NOMO-1 (cell line): Measurements from ENCODE around the gene TROAP.
"Not testable (repeated sequence)": the region's sequence is repeated elsewhere in the genome, so short reads cannot be mapped to it uniquely, and the experiment has no call there.

Experiments used
- DNase-seq, 2 experiments: peaks; one replicate each; lab custom pipeline; 2025; ENCODE audit not compliant: unreplicated experiment in 2 of 2; lab: John Stamatoyannopoulos, UW

TROAP gene

DNA sequence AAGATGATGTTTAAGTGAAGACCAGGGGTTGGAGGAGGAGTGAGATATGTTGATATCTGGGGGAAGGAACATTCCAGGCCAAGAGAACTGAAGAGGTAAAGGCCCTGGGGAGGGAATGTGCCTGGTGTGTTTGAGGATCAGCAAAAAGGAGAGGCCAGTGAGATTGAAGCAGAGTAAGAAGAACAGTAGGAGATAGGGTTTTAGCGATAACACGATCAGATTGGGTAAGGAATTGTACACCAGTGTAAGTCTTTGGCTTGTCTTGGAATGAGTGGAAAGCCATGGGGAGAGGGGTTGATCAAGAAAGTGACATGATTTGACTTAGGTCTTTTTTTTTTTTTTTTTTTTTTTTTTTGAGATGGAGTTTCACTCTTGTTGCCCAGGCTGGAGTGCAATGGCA, 4.8 kb downstream of the TROAP start:
- DNase-seq, result no peak

DNA sequence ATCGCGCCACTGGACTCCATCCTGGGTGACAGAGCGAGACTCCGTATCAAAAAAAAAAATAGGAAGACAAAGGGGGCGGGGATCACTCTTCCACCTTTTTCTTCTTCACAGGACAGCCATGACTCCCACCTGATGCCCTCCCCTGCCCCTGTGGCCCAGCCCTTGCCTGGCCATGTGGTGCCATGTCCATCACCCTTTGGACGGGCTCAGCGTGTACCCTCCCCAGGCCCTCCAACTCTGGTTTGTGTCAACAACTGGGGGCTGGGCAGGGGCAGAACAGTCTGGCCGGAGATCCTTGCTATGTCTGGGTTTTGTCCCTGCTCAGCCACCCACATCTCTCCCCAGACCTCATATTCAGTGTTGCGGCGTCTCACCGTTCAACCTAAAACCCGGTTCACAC, 5.8 kb downstream of the TROAP start:
- DNase-seq, result no peak

DNA sequence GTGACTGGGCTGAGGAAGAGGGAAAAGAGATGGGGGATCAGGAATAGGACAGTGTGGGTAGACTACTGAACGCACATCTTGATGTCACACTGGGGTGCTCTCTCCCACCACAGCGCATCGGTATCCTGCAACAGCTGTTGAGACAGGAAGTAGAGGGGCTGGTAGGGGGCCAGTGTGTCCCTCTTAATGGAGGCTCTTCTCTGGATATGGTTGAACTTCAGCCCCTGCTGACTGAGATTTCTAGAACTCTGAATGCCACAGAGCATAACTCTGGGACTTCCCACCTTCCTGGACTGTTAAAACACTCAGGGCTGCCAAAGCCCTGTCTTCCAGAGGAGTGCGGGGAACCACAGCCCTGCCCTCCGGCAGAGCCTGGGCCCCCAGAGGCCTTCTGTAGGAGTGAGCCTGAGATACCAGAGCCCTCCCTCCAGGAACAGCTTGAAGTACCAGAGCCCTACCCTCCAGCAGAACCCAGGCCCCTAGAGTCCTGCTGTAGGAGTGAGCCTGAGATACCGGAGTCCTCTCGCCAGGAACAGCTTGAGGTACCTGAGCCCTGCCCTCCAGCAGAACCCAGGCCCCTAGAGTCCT, 7.1 kb downstream of the TROAP start:
- no peak for DNase-seq

DNA sequence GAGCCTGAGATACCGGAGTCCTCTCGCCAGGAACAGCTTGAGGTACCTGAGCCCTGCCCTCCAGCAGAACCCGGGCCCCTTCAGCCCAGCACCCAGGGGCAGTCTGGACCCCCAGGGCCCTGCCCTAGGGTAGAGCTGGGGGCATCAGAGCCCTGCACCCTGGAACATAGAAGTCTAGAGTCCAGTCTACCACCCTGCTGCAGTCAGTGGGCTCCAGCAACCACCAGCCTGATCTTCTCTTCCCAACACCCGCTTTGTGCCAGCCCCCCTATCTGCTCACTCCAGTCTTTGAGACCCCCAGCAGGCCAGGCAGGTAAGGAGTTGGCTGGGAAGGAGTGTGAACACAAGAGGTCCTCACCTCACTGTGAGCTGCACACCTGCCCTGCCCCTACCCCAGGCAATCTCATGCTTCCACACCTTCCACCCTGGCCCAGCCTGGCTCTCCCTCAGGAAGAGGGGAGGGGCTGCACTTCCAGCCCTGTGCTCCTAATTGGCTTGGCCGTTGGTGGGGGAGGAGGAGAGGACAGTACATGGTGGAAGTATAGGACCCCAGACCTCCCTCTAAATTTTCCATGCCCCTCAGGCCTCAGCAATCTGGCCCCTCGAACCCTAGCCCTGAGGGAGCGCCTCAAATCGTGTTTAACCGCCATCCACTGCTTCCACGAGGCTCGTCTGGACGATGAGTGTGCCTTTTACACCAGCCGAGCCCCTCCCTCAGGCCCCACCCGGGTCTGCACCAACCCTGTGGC, 7.8 kb downstream of the TROAP start:
- no peak for DNase-seq

DNA sequence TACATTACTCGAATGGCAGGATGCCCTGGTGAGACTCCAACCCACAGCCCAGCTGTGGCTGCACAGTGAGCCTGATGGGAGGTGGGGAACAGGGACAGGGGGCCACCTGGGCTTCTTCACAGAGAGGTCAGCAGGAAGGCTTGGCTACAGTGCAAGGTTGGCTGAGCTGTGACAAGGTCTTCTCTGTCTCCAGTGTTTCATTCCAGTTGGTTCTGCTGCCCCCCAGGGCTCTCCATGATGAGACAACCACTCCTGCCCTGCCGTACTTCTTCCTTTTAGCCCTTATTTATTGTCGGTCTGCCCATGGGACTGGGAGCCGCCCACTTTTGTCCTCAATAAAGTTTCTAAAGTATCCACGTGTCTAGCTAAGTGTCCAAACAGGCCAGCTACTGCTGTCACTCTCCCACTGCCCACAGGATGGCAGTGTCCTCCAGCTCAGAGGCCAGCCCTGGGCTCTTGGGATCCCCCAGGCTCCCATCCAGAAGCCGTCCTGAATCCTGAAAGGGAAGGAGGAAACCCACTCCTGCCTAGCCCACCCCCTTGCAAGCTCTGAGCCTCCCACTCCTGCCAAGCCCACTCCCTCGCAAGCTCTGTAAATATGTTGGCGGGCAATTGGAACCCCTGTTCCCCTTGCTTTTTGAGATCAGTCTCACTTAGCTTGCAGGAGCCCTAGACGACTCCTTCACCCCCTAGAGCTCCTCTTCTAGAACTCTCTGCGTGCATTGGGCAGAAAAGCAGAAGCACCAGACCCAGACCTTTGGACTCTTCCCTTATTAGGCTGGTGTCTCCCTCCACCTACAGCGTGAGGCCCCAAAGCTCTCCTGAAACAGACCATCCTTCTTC, 8.5 kb downstream of the TROAP start:
- peak; percentile 89 to 93 for DNase-seq

DNA sequence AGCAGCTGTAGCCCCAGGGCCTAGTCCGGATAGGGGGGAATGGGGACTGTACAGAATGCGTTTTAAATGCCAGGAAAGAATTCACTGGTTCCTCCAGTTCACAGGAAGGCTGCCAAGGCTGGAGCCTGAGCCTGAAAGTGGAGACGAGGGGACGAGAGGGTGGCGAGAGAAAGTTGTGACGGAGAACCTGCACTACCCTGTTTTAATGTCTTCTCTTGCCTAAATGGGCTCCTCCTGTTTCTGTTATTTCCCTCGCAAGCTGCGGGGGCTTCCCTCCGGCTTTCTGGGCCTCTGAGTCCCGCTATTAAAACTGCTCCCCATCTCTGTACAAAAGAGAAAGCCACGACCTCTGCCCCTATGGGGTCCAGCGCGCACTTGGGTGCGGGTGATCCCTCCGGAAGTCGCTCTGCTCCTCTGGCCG, 9.4 kb downstream of the TROAP start:
- DNase-seq, result no peak

DNA sequence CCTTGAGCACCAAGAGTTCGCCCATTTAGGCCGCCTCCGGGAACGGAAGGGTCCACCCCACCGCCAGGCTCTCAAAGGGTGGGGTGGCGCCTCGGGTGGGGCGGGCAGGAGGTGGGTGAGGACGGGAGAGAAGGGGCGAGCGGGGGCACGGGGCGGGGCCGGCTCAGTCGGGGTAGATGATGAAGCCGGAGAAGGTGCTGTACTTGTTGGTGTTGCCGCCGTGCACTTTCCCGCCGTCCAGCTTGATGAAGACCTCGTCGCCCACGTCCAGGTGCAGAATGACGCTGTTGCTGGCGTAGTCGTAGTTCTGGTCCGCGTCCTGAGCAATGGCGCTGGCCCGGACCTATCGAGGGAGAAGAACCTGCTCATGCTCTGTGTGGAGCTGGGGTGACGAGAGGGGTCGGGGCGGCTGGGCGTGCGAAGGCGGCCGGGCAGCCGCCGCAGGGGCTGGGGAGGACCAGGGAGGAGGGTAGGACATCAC, 9.9 kb downstream of the TROAP start:
- no peak for DNase-seq

DNA sequence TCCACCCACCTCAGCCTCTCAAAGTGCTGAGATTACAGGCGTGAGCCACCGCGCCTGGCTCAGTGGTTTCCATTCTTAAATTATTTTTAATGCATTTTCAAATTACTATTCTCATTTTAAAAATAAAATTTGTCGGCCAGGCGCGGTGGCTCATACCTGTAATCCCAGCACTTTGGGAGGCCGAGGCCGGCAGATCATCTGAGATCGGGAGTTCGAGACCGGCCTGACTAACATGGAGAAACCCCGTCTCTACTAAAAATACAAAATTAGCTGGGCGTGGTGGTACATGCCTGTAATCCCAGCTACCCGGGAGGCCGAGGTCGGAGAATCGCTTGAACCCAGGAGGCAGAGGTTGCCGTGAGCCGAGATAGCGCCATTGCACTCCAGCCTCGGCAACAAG, 10.7 kb downstream of the TROAP start:
- not testable (repeated sequence) for DNase-seq

DNA sequence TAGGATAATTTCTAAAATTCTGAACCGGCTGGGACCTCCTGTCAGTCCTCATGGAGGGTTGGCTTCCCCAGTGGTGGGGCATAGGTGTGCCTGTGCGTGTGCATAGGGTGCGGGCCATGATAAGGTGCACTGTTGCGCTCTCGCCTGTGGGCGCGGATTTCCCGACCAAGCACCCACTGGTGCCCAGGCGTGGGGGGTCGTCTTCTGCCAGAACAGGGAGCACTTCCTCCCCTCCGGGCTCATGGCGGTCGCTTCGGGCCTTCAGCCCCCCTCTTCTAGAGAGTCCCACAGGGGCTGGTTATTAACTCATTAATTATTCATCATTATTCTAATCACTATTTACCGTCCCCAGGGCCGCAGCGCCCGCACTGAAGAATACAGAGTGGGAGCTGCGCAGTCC, 11.2 kb downstream of the TROAP start:
- DNase-seq, result no peak

DNA sequence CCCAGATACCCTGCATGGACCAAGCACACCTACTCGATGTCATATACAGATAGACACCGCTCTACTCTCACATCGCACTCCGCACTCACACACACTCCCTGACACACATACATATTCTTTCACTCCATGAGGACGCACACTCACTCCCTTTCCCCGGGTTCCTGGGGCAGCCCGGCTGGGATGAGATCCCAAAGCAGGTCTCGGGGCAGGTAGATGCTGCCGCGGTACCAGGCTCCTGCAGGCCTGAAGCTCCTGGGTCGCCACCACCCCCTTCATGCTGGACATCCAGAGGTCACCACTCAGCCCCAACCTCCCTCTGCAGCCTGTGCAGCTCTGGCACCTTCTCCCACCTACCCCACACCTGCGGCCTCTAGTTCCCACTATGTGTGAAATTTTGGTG, 11.6 kb downstream of the TROAP start:
- DNase-seq, result no peak

DNA sequence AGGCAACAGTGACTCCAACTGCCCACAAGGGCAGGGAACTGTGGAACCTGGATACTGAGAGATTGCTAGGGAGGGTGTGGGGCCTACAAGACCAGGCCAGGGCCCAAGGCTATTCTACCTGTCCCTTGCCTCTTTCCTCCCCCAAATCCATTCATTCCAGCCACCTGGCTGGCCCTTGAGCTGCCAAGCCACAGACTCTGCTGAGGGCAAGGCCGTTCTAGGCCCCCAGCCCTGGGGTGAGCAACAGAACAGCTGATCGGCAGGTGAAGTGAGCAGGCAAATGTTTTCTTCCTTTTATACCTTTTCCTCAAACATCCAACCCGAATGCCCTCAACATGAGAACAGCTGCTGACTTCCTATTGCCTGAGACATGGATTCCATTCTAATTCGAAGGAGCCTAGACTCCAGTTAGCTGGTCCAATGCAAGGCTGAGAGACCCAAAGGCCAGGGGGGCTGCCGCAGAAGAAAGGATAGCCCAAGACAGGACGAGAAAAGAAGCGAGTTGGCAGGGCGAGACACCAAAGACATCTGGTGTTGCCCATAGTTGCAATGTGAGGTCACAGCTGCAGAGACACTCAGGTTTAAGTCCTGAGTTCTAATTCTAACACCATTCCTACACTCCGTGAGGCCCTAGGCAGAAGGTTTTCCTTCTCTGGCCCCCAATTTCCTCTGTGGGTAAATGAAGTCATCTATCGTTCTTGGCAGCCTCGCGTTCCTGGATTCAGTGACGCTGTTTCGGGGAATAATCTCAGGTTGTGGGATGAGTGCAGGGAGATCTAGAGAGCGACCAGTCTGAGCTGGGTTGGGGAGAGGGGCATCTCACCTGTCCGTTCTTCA, 12.3 kb downstream of the TROAP start:
- DNase-seq, result no peak

DNA sequence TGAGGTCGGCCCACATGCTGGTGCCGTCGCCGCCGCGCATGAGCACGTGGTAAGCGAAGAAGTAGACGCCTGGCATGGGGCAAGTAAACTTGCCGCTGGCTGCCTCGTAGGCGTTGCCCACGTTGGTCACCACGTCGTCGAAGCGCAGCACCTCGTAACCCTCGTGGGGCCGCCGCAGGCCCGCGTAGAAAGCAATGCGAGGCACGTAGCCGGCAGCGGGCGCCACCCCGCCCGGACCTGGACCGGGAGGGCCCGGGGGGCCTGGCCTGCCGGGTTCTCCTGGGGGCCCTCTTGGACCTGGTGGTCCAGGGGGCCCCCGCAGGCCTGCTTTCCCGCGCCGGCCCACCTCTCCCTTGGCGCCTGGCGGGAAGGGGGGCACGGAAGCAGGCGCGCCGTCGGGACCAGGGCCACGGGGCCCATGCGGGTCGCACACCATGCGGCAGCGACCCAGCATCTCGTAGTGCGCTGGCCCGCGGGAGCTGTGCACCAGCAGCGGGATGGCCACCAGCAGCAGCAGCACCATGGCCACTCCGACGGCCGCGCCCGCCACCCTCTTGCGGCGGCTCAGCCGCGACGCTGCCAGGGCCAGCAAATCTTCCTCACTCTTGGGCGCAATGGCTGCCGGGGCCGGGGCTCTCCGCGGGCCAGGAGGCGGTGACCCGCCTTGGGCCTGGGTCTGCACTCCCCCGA, 13.0 kb downstream of the TROAP start:
- no peak for DNase-seq

DNA sequence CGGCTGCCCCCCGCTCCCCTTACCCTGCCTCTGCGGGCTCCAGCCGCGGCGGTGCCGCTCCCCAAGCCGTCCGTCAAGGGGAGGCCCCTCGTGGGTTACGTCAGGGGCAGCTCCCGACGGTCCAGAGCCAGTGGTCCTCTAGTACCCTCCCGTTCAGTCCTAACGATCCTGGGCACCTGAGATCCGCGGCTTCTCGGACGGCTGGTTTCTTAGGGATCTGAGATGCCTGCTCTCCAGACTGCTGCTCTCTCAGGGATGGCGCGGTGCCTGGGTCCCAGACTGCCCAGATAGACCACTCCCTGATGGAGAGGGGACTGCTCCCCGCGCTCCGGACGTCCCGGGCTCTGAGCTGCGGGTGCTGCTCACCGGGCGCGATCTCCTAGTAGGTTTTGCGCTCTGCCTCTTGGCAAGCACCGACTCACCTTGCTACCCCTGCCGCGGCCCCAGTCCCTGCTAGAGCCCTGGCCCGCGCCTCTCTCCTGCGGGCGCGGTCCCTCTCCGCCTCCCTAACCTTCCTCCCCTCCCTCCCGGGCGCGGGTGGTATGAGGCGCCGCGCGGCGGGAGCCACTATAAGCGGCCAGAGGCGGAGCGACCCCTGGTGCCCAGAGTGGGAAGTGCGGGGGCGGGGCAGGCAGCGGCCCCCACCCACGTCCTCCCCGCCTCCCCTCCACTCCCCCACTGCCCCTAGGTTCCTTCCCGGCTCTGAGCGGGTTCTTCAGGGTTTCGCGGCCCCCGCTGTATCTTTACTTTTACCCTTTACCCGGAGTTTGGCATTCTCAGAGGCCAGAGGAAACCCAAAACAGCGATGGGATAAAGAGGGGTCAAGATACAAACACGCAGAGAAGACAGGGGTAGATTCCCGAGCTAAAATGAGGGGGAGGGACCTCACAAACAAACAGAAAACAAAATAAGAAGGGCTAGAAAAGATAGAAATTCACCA, 13.9 kb downstream of the TROAP start, which contains the start of gene C1QL4:
C1QL4 (minus strand) TSS at position 544 of the 940 bp plus-strand sequence. CDS start 711 bp downstream, outside the sequence.
- peak; percentile 63 to 91 for DNase-seq

DNA sequence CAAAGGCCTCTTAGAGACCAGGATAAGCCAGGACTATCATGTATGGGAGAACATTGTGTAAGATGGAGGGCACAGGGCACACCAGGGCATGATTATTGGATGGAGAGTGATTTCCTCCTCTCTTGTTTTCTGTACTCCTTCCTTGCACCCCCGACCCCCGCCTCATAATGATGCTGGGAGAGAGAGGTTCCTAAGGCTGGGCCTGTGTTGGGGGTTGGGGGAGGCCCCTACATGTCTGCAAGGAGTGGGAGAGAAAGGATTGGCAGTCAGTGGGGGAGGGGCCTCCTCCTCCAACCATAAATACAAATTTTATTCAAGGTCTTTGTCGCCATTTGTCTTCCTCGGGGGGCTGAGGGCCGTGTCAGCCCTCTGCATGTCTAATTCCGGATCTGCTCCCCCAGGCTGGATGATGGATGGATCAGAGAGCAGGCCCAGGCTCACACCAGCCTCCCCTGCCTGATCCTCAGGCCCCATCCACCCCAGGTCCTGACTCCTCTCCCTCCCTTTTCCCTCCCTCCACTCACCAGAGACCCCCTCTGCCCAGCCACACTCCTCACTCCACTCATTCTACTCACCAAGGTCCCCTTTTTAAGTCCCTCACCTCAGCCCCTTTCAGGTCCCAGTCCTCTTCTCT, 15.9 kb downstream of the TROAP start:
- DNase-seq, result no peak

DNA sequence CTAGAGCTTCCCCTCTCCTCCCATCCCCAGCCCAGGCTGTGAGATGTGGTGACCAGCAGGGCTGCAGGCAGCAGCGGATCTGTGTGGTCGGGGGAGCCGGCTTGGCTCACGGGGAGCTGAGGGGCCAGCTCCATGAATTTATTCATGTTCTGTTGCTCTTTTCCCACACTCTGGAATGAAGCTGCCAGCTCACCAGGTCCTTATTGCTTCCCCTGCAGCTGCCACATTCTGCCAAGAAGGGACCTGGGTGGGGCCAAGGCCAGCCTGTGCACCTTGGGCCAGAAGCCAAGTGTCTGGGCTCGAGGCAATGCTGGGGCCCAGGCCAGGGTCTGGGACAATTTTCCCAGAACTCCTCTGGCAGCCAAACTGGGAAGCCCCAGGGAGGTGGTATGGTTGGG, 16.4 kb downstream of the TROAP start:
- no peak for DNase-seq

DNA sequence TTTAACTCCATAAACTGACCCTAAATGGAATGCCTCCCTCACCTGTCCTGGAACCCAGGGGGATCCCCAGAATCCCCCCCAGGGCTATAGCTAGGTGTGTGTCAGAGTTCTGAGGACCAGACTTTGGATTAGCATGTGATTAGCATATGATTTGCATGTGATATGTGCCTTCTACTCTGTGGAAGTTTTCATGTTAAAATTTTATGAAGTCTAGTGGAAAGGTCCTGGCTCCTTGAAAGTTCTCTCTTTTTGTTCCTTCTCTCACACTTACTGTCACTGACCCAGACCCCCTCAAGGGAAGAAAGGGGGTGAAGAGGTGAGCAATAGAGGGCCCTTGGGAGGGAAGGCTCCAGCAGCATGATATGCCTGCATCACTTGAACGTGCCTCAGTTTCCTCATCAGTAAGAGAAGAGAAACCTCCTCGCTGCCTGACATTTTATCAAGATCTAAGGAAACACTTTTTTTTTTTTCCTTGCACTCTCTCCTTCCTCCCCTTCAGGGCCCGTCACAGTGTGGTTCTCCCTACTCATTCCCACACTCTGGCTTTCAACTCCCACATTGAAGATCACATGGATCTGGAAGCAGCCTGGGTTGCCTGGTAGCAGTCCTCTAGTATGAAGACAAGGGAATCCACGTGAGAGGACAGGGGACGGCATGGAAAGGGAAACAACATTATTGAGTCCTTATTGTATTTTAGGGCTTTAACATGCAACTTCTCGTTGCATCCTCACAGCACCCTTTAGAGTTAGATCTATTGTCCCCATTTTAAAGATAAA, 17.2 kb downstream of the TROAP start:
- DNase-seq, result no peak

DNA sequence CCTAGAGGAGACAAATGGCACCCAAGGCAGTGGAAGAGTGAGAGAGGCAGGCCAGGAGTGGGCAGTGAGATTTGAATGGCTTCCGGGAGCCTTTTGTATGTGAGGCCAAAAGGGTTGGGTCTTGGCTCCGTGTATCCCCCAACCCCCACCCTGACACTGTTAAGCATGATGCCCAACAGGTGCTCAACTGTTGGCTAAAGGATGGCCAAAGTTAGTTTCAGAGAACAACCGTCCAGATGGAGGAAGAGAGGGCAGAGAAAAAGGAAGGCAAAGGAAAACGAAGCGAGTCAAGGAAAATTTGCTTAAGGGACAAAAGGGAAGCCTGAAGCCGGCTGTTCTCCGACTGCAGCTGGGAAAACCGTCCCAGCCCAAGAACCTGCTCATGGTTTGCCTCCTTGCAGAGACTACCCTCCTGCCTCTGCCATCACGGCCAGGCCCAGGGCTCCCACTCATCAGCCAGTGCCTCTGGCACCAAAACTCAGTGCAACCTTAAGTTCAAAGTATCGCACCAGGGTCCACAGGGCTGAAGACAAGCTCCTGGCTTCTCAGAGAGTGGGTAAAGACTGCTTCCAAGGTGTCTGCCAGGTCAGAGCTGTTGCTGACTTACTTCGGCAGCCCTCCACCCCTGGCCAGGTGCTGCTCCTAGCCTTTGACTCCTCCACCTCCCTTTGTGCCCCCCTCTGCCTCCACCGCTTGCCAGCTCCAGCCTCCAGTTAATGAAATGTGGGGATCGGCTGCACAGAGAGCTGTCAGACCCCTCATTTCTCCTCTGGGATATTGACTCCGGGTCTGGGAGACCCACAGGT, 18.1 kb downstream of the TROAP start:
- DNase-seq, result no peak
